OCI-M2 (cell line): ENCODE results near the gene CNPPD1.

Source experiments
- DNase-seq: peaks from one replicate; lab custom pipeline; 2025; ENCODE audit not compliant: unreplicated experiment; lab: John Stamatoyannopoulos, UW

Gene CNPPD1

GRCh38 chr2:219123356-219124135 is 53.2 kb downstream of the CNPPD1 start:
- no peak for DNase-seq

GRCh38 chr2:219122202-219122980 is 54.3 kb downstream of the CNPPD1 start:
- no peak for DNase-seq
